ENCODE data around the gene RNPS1. TPM values are rescaled to one million over a fixed set of nuclear protein-coding genes. Genes with fewer than 3 reads are reported as not detected.

Gene RNPS1
- total and polyA plus RNA-seq, 2 of the 4 experiments (the other 2 are of a cell fraction) = 57.5 to 192 TPM

DNA sequence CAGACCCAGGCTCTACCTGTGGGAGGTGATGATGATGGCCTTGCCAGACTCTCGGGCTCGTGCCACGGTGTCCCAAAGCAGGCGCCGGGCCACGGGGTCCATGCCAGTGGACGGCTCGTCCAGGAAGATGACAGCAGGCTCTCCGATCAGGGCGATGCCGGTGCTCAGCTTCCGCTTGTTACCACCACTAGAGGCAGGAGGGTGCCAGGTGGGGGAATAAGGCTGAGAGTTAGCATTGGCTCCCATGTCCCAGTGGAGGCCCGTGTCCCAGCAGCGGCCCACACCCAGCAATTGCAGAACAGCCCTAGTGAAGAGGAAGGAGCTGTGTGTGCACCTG lies 10.3 kb upstream of the RNPS1 start (continued):
- TF ChIP-seq CHD1 (IDR thresholded peaks at IDR 0.05; ENCODE audit: low read depth, low read length) = no peak
- no peak for TF ChIP-seq POLR2A (IDR thresholded peaks at IDR 0.05; ENCODE audit: low read depth, low read length)
- TF ChIP-seq BHLHE40 (IDR thresholded peaks at IDR 0.05; ENCODE audit: low read depth, low read length) = no peak
- TF ChIP-seq CEBPB (IDR thresholded peaks at IDR 0.05; ENCODE audit: low read depth, low read length) = no peak

DNA sequence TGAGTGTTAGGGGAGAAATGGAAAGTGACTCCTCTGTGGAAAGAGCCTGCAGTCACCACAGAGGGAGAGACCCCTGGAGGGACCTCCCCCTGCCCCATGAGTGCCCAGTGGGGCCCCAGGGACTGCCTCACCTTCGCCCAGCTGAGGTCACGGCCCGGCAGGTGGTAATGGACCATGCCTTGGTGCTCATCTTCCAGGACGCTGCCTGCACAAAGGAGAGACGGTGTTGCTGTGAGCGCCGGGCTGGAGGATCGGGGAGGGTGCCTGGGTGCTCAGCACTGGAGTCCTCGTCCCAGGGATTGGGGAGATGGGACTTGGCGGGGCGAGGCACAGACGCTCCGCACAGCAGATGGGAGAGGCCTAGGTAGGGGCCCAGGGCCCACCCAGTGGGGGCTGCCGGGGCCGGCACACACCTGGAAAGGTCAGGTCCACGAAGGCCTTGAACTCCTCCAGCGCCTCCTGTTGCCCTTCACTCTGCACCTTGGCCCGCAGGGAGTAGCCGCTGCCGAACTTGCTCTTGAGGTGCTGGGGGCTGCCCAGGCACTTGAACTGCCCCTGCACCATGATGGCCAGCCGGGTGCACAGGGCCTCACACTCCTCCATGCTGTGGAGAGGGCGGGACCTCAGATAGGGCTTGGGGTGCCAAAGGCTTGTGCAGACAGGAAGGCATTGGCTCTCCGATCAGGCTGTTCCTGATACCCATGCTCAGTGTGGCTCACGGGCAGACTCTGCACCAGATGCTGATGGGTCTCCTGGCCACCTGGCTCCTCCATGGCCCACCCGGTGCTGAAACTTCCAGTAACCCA lies 9.7 kb upstream of the RNPS1 start:
- dilution Hi-C loops (cut with HindIII; ENCODE audit: low sequenced_read_pairs, unreplicated experiment) = no loop called here

More for the DNA sequence above, 9.7 kb upstream of the RNPS1 start:
- in situ Hi-C loops (cut with MboI; ENCODE audit: low sequenced_read_pairs) (loop anchor here (10.0 kb wide), 1 partner anchor 147 kb away; the partner anchor contains the start of gene CCNF), intact Hi-C loops (cut with micrococcal nuclease) (no loop called here)
- DNase-seq (no peak), ATAC-seq (ENCODE audit: low read depth) (no peak)
- no peak overlapping the region for H2BK5ac ChIP-seq (ENCODE audit: low read depth, low read length, poor library complexity, severe bottlenecking)
- H3K36me3 ChIP-seq (ENCODE audit: control insufficient read depth, insufficient read depth, low read length) = peaks cover 3% of the 10 kb centered on the region; the same call in 1 of the 2 replicates
- no peak overlapping the region for H2BK15ac ChIP-seq (ENCODE audit: low read depth, low read length)
- no peak overlapping the region for H3K4me3 ChIP-seq (ENCODE audit: insufficient read depth, low read depth, low read length)
- no peaks in the 10 kb centered on the region for H3K4me1 ChIP-seq (ENCODE audit: control insufficient read depth, insufficient read depth, low read length)
- H3K9me3 ChIP-seq (ENCODE audit: control insufficient read depth, insufficient read depth, low read length) = no peaks in the 10 kb centered on the region
- no peak overlapping the region for H4K91ac ChIP-seq (ENCODE audit: insufficient read depth, low read depth, low read length)
- H3K4me2 ChIP-seq (ENCODE audit: low read depth, low read length) = no peak overlapping the region
- H3K4ac ChIP-seq (ENCODE audit: low read depth, low read length) = no peak overlapping the region
- no peak overlapping the region for H2BK20ac ChIP-seq (ENCODE audit: low read depth, low read length)
- no peak overlapping the region for H4K8ac ChIP-seq (ENCODE audit: low read depth in 2 of 2, low read length in 2 of 2)
- no peak overlapping the region for H3K14ac ChIP-seq (replicated peaks; ENCODE audit: low read depth, low read length)
- CTCF ChIA-PET = no interaction called here
- WGBS, 2 experiments (ENCODE audit: extremely low coverage in 2 of 2, insufficient read length in 1 of 2) = 65% methylated on average over 11 of the region's 25 CpGs; no CpG with 5 or more reads in 1 of the 2 experiments
- peaks cover 33% of the 10 kb centered on the region for H3K27me3 ChIP-seq (ENCODE audit: control insufficient read depth, insufficient read depth, low read length)
- H4K20me1 ChIP-seq (ENCODE audit: insufficient read depth, low read length) = 0 out of 2 replicates have a peak, but pooled peaks cover 3% of the 10 kb centered on the region
- H3K56ac ChIP-seq (ENCODE audit: extremely low read depth, insufficient read depth, low read length) = no peak overlapping the region
- H2AFZ ChIP-seq (replicated peaks; ENCODE audit: low read length, poor library complexity) = no peak overlapping the region
- H3K23ac ChIP-seq (ENCODE audit: low read depth, low read length) = no peak overlapping the region
- POLR2A ChIA-PET (ENCODE audit: unreplicated experiment) = no interaction called here
- H3K9ac ChIP-seq (ENCODE audit: low read depth, low read length) = no peak overlapping the region
- no peak overlapping the region for H2AK9ac ChIP-seq (replicated peaks; ENCODE audit: low read depth, low read length, poor library complexity)
- BruUV-seq (replicated peaks) = no TSS peak
- no peaks in the 10 kb centered on the region; the same call in 1 of the 2 replicates for H3K9me1 ChIP-seq (ENCODE audit: insufficient read depth, low read length)
- H3K27ac ChIP-seq (ENCODE audit: insufficient read depth, low read length) = no peak overlapping the region
- no peak overlapping the region for H2AK5ac ChIP-seq (ENCODE audit: low read depth, low read length)
- H3K79me1 ChIP-seq (ENCODE audit: low read depth in 1 of 2, low read length in 2 of 2) = no peaks in the 10 kb centered on the region
- no peak overlapping the region for H3K18ac ChIP-seq (ENCODE audit: low read depth, low read length)
- TF ChIP-seq RAD21 (IDR thresholded peaks at IDR 0.05; ENCODE audit: low read length) (no peak), RCOR1 (IDR thresholded peaks at IDR 0.05; ENCODE audit: insufficient replicate concordance, low read length) (no peak)
- no peak overlapping the region for H4K5ac ChIP-seq (ENCODE audit: low read depth, low read length)
- no peak overlapping the region for H2BK120ac ChIP-seq (ENCODE audit: low read depth, low read length)

Measured in IMR-90 (cell line).